Measurements from ENCODE around the gene C2CD3. TPM values are rescaled to one million over a fixed set of nuclear protein-coding genes. Genes with fewer than 3 reads are reported as not detected.

The C2CD3 gene
- total and polyA plus RNA-seq, 4 donors: 3.1 to 14.5 (median 6.7) TPM

DNA sequence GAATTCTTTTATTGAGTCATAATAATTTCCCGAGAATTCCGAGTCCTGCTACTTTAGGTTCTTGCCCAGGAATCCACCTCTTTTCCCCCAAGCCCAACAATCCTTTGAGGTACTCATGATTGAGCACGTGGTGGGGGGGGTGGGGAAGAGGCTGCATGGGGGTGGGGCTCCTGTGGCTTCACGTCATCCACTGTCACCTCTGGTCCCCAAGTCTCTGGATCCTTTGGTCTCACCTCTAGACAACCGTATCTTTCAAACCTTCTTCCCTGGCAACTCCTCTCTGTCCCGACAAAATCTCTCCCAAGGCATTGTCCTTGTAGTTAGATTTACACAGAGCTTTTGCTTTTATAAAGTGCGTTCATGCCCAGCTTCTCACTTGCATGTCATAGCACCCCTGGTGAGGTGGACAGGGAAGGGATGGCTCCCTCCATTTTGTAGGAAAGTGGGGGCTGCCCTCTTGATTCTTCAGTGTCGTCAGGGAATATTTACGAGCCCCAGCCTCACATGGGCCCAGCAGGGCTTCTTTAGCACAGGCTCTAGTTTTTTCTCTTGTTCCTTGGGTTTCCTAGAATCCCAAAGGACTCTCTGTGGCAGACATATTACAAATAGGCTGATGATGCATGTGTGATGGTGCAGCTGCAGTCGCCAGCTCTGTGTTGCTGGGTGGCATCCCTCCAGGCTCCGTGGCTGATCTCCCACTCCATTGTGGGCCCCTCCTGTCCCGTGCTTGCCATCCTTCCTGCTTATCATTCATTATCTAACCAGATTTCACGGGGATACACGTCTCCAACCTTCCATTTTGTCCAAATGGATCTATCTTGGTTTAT is 170.3 kb downstream of the C2CD3 start:
- Histone ChIP-seq H3K27me3 (ENCODE audit: control insufficient read depth in 4 of 4, insufficient read depth in 4 of 4, low read length in 3 of 4) (no peaks in the 10 kb centered on the region), H3K4me1 (ENCODE audit: control insufficient read depth in 4 of 4, insufficient read depth in 4 of 4, low read length in 3 of 4) (no peaks in the 10 kb centered on the region), H3K36me3 (ENCODE audit: control insufficient read depth in 4 of 4, insufficient read depth in 3 of 4, low read depth in 1 of 4, low read length in 3 of 4) (peaks cover 0 to 5% (median 0%) of the 10 kb centered on the region in 4 donors), H3K27ac (ENCODE audit: low read depth in 1 of 2, low read length in 2 of 2) (no peak overlapping the region), H3K4me3 (ENCODE audit: low read depth in 1 of 3, low read length in 3 of 3) (no peak overlapping the region), H3K9me3 (ENCODE audit: control insufficient read depth in 4 of 4, low read length in 3 of 4) (no peaks in the 10 kb centered on the region), H3K9ac (ENCODE audit: low read depth in 1 of 2, low read length in 2 of 2) (no peak overlapping the region)
- no peak for DNase-seq (ENCODE audit: low spot score)
- 94% methylated on average over 14 of the region's 14 CpGs for WGBS
- TF ChIP-seq, protein P1, sequence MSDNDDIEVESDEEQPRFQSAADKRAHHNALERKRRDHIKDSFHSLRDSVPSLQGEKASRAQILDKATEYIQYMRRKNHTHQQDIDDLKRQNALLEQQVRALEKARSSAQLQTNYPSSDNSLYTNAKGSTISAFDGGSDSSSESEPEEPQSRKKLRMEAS (IDR thresholded peaks at IDR 0.05): no peak
- no peak for TF ChIP-seq HNF4G (IDR thresholded peaks at IDR 0.05)
- no peak for TF ChIP-seq FOXA2 (IDR thresholded peaks at IDR 0.05)
- no peak for TF ChIP-seq EGR1 (IDR thresholded peaks at IDR 0.05; ENCODE audit: low read depth in 2 of 2)
- TF ChIP-seq YY1 (IDR thresholded peaks at IDR 0.05): no peak
- TF ChIP-seq RXRA (IDR thresholded peaks at IDR 0.05): no peak

DNA sequence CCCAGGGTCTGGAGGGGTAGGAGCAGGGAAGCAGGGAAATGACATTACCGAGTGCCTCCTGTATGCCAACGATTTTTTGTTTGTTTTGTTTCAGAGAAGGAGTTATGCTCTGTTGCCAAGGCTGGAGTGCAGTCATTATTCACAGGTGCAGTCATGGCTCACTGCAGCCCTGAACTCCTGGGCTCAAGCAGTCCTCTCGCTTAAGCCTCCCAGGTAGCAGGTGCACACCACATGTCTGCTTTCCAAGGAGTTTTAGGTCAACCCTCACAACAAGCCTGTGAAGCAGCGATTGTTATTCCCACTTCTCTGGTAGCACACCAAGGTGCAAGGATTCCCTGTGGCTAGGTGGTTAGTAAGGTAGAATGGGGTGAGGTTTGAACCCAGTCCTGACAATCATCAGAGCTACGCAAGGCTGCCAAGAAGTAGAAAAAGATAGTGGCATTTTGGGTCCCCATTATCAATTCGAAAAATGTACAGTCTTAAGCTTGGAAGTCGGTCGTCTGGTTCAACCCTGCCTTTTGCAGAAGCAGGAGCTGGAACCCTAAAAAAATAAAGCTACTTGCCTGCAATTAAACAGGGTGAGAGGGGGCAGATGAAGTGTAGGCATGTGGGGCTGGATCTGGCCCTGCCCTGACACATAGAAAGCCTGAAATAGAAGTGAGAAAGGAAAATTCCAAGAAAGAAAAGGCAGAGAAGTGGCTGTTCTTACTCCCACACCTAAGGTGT is 171.1 kb downstream of the C2CD3 start:
- Histone ChIP-seq H3K4me3 (ENCODE audit: low read depth in 1 of 3, low read length in 3 of 3) (no peak overlapping the region), H3K9me3 (ENCODE audit: control insufficient read depth in 4 of 4, low read length in 3 of 4) (no peaks in the 10 kb centered on the region), H3K9ac (ENCODE audit: low read depth in 1 of 2, low read length in 2 of 2) (no peak overlapping the region), H3K36me3 (ENCODE audit: control insufficient read depth in 4 of 4, insufficient read depth in 3 of 4, low read depth in 1 of 4, low read length in 3 of 4) (peaks cover 0 to 5% (median 0%) of the 10 kb centered on the region in 4 donors), H3K4me1 (ENCODE audit: control insufficient read depth in 4 of 4, insufficient read depth in 4 of 4, low read length in 3 of 4) (no peaks in the 10 kb centered on the region), H3K27me3 (ENCODE audit: control insufficient read depth in 4 of 4, insufficient read depth in 4 of 4, low read length in 3 of 4) (no peaks in the 10 kb centered on the region), H3K27ac (ENCODE audit: low read depth in 1 of 2, low read length in 2 of 2) (no peak overlapping the region)
- WGBS: 86% methylated on average over 8 of the region's 8 CpGs
- TF ChIP-seq FOXA1 (IDR thresholded peaks at IDR 0.05) (no peak), YY1 (IDR thresholded peaks at IDR 0.05) (no peak), HNF4G (IDR thresholded peaks at IDR 0.05) (no peak), RAD21 (IDR thresholded peaks at IDR 0.05) (no peak), EGR1 (IDR thresholded peaks at IDR 0.05; ENCODE audit: low read depth in 2 of 2) (no peak), TAF1 (conservative IDR thresholded peaks at IDR 0.05) (no peak), NR2F2 (IDR thresholded peaks at IDR 0.05) (no peak), HNF4A (conservative IDR thresholded peaks at IDR 0.05) (no peak), RXRA (IDR thresholded peaks at IDR 0.05) (no peak), FOXA2 (IDR thresholded peaks at IDR 0.05) (no peak), JUND (IDR thresholded peaks at IDR 0.05) (no peak)
- TF ChIP-seq, protein P2, sequence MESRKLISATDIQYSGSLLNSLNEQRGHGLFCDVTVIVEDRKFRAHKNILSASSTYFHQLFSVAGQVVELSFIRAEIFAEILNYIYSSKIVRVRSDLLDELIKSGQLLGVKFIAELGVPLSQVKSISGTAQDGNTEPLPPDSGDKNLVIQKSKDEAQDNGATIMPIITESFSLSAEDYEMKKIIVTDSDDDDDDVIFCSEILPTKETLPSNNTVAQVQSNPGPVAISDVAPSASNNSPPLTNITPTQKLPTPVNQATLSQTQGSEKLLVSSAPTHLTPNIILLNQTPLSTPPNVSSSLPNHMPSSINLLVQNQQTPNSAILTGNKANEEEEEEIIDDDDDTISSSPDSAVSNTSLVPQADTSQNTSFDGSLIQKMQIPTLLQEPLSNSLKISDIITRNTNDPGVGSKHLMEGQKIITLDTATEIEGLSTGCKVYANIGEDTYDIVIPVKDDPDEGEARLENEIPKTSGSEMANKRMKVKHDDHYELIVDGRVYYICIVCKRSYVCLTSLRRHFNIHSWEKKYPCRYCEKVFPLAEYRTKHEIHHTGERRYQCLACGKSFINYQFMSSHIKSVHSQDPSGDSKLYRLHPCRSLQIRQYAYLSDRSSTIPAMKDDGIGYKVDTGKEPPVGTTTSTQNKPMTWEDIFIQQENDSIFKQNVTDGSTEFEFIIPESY (IDR thresholded peaks at IDR 0.05): no peak
- TF ChIP-seq, protein P3, sequence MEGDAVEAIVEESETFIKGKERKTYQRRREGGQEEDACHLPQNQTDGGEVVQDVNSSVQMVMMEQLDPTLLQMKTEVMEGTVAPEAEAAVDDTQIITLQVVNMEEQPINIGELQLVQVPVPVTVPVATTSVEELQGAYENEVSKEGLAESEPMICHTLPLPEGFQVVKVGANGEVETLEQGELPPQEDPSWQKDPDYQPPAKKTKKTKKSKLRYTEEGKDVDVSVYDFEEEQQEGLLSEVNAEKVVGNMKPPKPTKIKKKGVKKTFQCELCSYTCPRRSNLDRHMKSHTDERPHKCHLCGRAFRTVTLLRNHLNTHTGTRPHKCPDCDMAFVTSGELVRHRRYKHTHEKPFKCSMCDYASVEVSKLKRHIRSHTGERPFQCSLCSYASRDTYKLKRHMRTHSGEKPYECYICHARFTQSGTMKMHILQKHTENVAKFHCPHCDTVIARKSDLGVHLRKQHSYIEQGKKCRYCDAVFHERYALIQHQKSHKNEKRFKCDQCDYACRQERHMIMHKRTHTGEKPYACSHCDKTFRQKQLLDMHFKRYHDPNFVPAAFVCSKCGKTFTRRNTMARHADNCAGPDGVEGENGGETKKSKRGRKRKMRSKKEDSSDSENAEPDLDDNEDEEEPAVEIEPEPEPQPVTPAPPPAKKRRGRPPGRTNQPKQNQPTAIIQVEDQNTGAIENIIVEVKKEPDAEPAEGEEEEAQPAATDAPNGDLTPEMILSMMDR (IDR thresholded peaks at IDR 0.05; ENCODE audit: low read depth, low read length, missing input control): no peak
- TF ChIP-seq, protein P4, sequence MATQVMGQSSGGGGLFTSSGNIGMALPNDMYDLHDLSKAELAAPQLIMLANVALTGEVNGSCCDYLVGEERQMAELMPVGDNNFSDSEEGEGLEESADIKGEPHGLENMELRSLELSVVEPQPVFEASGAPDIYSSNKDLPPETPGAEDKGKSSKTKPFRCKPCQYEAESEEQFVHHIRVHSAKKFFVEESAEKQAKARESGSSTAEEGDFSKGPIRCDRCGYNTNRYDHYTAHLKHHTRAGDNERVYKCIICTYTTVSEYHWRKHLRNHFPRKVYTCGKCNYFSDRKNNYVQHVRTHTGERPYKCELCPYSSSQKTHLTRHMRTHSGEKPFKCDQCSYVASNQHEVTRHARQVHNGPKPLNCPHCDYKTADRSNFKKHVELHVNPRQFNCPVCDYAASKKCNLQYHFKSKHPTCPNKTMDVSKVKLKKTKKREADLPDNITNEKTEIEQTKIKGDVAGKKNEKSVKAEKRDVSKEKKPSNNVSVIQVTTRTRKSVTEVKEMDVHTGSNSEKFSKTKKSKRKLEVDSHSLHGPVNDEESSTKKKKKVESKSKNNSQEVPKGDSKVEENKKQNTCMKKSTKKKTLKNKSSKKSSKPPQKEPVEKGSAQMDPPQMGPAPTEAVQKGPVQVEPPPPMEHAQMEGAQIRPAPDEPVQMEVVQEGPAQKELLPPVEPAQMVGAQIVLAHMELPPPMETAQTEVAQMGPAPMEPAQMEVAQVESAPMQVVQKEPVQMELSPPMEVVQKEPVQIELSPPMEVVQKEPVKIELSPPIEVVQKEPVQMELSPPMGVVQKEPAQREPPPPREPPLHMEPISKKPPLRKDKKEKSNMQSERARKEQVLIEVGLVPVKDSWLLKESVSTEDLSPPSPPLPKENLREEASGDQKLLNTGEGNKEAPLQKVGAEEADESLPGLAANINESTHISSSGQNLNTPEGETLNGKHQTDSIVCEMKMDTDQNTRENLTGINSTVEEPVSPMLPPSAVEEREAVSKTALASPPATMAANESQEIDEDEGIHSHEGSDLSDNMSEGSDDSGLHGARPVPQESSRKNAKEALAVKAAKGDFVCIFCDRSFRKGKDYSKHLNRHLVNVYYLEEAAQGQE (IDR thresholded peaks at IDR 0.05): no peak
- no peak for DNase-seq (ENCODE audit: low spot score)

Measured in liver (tissue), 9 donors.